Right lobe of liver (tissue), 6 donors: ENCODE measurements around the gene DPM1. TPM values are rescaled to one million over a fixed set of nuclear protein-coding genes. Genes with fewer than 3 reads are reported as not detected.

ENCODE experiments used
- ATAC-seq, 4 donors: fragments of 200-7000 bp; cut with Tn5 transposase; one replicate each; pipeline ENCODE4 v1.9.1; 2020; ENCODE audit warnings: mild to moderate bottlenecking in 4 of 4, moderate library complexity in 4 of 4
- DNase-seq, 3 donors: peaks; one replicate each; pipeline ENCODE4 v3.0.0-alpha.2; 2020
- H3K27ac ChIP-seq, 3 donors: fragments of 200-600 bp; one replicate each; pipeline ENCODE4 v1.8.0; 2022
- H3K27me3 ChIP-seq, 2 donors: fragments of 200-600 bp; one replicate each; pipeline ENCODE4 v1.8.0; 2022
- H3K36me3 ChIP-seq, 4 donors: fragments of 200-600 bp; sonication (generic) in 1 of 4; one replicate each; pipeline versions ENCODE4 v1.5.1 to v1.8.0; 2017 to 2022; ENCODE audit warnings: control low read depth in 1 of 4
- H3K4me1 ChIP-seq, 4 donors: fragments of 200-600 bp; sonication (generic) in 1 of 4; one replicate each; pipeline versions ENCODE4 v1.5.1 to v1.8.0; 2017 to 2022; ENCODE audit warnings: control low read depth in 1 of 4
- H3K4me3 ChIP-seq, 3 donors: fragments of 200-600 bp; one replicate each; pipeline ENCODE4 v1.8.0; 2022
- H3K9me3 ChIP-seq, 4 donors: fragments of 200-600 bp; sonication (generic) in 1 of 4; one replicate each; pipeline versions ENCODE4 v1.5.1 to v1.8.0; 2017 to 2022; ENCODE audit warnings: control low read depth in 1 of 4
- POLR2A ChIP-seq: fragments of 450-650 bp; IDR thresholded peaks from one replicate; pipeline ENCODE4 v1.6.1; 2017; ENCODE audit warnings: antibody characterized with exemption, mild to moderate bottlenecking
- WGBS: methylation state at CpG from one replicate; pipeline ENCODE4 v1.1.6; 2018; ENCODE audit warnings: low coverage, low lambda C conversion rate; ENCODE audit not compliant: insufficient coverage; ENCODE audit errors: missing lambda C conversion rate; 5-methylcytosine and 5-hydroxymethylcytosine counted together
- intact Hi-C, 2 donors: fragments of 100-400 bp; cut with DNase I; formaldehyde crosslinking; loops; one replicate each; pipeline versions ENCODE4 v1.11.2 to v1.14.1; 2022
- long read RNA-seq: library from polyadenylated mRNA; unstranded; transcript quantifications from one replicate; pipeline ENCODE4 v2.0.0, GENCODE V29; 2019
- total RNA-seq, 6 experiments: library from RNA; depleted of rRNA in 2 of 6; stranded (reverse); fragments of >200 nt in 2 of 6; fragmentation: NEBNext Ultra II Directional in 3 of 6; extraction: Animal tissue kit (Norgen Biotek cat#: 25700) in 3 of 6; gene quantifications; one replicate each; pipeline versions ENCODE4 v1.1.0 to v1.2.4, GENCODE V29; 2016 to 2023
- TF ChIP-seq, protein P1 (sequence below), 4 donors: fragments of 200-600 bp in 3 of 4; fragments of 450-650 bp in 1 of 4; IDR thresholded peaks; one replicate each; pipeline versions ENCODE4 v1.5.1 to v1.8.0; 2016 to 2022; ENCODE audit warnings: antibody characterized with exemption in 4 of 4, mild to moderate bottlenecking in 2 of 4
- donor health status: DM: no; HTN: yes; CAD: no.
- donor health status: DM: no; HTN: no; CAD: no.
- donor health status: DM: no; HTN: no; CAD: no.
- donor health status: DM: no; HTN: yes; CAD: no.
- donor health status: DM: no; HTN: yes; CAD: no.

The DPM1 gene
- total RNA-seq: 10 to 100 TPM; 16.6 to 40.4 (median 21.2) TPM
- long read RNA-seq, partial matches to known transcripts: 0 of 3 reads
- long read RNA-seq, other reads (novel, unspliced or antisense): 2 of 3 reads

- intact Hi-C loops: no loop called here
- Histone ChIP-seq H3K4me3 (peak within 1 kb of the TSS; percentile 79 to 98 (median 85)), H3K9me3 (no peaks in the 10 kb centered on the region), H3K27me3 (no peaks in the 10 kb centered on the region), H3K27ac (peak within 1 kb of the TSS; percentile 83 to 90 (median 88)), H3K4me1 (peaks cover 0 to 28% (median 15%) of the 10 kb centered on the region in 4 donors), H3K36me3 (peaks cover 0 to 19% (median 3%) of the 10 kb centered on the region in 4 donors)
- peak; percentile 84 for TF ChIP-seq POLR2A
- TF ChIP-seq, protein P1, sequence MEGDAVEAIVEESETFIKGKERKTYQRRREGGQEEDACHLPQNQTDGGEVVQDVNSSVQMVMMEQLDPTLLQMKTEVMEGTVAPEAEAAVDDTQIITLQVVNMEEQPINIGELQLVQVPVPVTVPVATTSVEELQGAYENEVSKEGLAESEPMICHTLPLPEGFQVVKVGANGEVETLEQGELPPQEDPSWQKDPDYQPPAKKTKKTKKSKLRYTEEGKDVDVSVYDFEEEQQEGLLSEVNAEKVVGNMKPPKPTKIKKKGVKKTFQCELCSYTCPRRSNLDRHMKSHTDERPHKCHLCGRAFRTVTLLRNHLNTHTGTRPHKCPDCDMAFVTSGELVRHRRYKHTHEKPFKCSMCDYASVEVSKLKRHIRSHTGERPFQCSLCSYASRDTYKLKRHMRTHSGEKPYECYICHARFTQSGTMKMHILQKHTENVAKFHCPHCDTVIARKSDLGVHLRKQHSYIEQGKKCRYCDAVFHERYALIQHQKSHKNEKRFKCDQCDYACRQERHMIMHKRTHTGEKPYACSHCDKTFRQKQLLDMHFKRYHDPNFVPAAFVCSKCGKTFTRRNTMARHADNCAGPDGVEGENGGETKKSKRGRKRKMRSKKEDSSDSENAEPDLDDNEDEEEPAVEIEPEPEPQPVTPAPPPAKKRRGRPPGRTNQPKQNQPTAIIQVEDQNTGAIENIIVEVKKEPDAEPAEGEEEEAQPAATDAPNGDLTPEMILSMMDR (IDR thresholded peaks at IDR 0.05): no peak
- DNase-seq (peak; percentile 84 to 90 (median 89)), ATAC-seq (peak; percentile 88 to 94 (median 88))
- under 1% methylated on average over 42 of the region's 52 CpGs for WGBS
Observed at GRCh38 chr20:50957798-50958614, at the start of gene DPM1. DPM1 (minus strand) TSS chr20:50958532; CDS start chr20:50958523, 9 bp downstream.

DNA sequence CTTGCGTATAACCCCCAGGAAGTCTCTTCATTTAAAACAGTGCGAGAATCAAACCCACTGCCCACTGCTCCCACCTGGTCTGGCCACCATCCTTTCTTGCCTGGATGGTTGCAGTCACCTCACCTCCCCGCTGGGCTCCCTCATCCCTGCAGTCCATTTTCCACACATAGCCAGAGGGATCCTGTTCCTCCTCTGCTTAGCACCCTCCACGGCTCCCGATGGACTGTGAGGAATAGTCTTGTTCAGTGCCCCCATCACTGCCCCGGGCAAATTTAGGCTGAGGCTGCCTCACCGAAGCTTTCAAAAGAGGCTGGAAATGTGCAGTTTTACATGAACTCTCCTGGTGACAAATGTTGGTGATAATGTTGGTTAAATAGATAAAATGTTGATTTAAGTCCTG is 46.9 kb upstream of the DPM1 start:
- no peaks in the 10 kb centered on the region for H3K9me3 ChIP-seq
- ATAC-seq: no peak
- no peaks in the 10 kb centered on the region for H3K4me1 ChIP-seq
- 83% methylated on average over 3 of the region's 7 CpGs for WGBS
- TF ChIP-seq, protein P1 (IDR thresholded peaks at IDR 0.05): no peak
- no peak for TF ChIP-seq POLR2A
- H3K27ac ChIP-seq: no peak overlapping the region
- DNase-seq: no peak
- no peaks in the 10 kb centered on the region for H3K27me3 ChIP-seq
- H3K36me3 ChIP-seq: no peaks in the 10 kb centered on the region
- intact Hi-C loops: no loop called here
- no peak overlapping the region for H3K4me3 ChIP-seq

GRCh38 chr20:51004781-51005180 is 46.4 kb upstream of the DPM1 start:
- Histone ChIP-seq H3K36me3 (no peaks in the 10 kb centered on the region), H3K27ac (no peak overlapping the region), H3K27me3 (no peaks in the 10 kb centered on the region), H3K4me1 (no peaks in the 10 kb centered on the region), H3K9me3 (no peaks in the 10 kb centered on the region), H3K4me3 (no peak overlapping the region)
- ATAC-seq (no peak), DNase-seq (no peak)
- TF ChIP-seq, protein P1 (IDR thresholded peaks at IDR 0.05): no peak
- TF ChIP-seq POLR2A: no peak
- intact Hi-C loops: no loop called here
- WGBS: 58% methylated on average over 2 of the region's 9 CpGs

DNA sequence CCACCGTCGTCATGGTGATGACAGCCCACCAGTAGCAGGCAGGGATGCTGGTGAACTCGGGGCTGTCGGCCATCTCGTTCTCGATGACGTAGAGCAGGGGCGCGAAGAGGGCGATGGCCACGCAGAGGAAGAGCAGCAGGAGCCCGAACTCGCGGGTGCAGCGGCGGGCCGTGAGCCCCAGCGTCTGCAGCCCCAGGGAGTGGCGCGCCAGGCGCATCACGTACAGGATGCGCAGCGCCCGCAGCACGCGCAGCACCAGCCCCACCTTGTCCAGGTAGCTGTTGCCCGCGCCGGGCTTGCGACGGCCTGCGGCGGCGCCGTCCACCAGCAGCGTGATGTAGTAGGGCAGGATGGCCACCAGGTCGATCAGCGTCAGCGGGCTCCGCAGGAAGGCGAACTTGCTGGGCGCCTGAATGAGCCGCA is 46.0 kb upstream of the DPM1 start:
- no peaks in the 10 kb centered on the region for H3K4me1 ChIP-seq
- no peak overlapping the region for H3K4me3 ChIP-seq
- no peaks in the 10 kb centered on the region for H3K27me3 ChIP-seq
- DNase-seq: no peak
- intact Hi-C loops: no loop called here
- H3K27ac ChIP-seq: no peak overlapping the region
- peak in 1 of 4 donors; percentile 8 for ATAC-seq
- H3K36me3 ChIP-seq: no peaks in the 10 kb centered on the region
- TF ChIP-seq POLR2A: no peak
- TF ChIP-seq, protein P1 (IDR thresholded peaks at IDR 0.05): no peak
- no peaks in the 10 kb centered on the region for H3K9me3 ChIP-seq
- WGBS: no CpG with 5 or more reads among the region's 44 CpGs
